PC-3 (cell line): Measurements from ENCODE around the gene SPRY4.

ENCODE experiments used
- CTCF ChIP-seq: fragments of 300-600 bp; sonication (generic); conservative IDR thresholded peaks from 2 replicates; pipeline ENCODE4 v1.5.1; 2017; ENCODE audit warnings: antibody characterized with exemption, low read depth, mild to moderate bottlenecking, low read length
- EZH2 ChIP-seq: fragments of 300-600 bp; sonication (generic); IDR thresholded peaks from one replicate; pipeline ENCODE4 v1.6.1; 2017; ENCODE audit warnings: antibody characterized with exemption, mild to moderate bottlenecking, low read length; ENCODE audit not compliant: unreplicated experiment

GRCh38 chr5:142309747-142310318, 15.0 kb downstream of the SPRY4 start:
- TF ChIP-seq EZH2 (no peak), CTCF (no peak)
